HG03175 (cell line): ENCODE results near the gene INSRR.

Experiments
- ATAC-seq: cut with Tn5 transposase; IDR thresholded peaks from one replicate; pipeline ENCODE4 v1.9.1; 2021; ENCODE audit warnings: mild to moderate bottlenecking, moderate library complexity; ENCODE audit not compliant: unreplicated experiment

Gene INSRR

DNA sequence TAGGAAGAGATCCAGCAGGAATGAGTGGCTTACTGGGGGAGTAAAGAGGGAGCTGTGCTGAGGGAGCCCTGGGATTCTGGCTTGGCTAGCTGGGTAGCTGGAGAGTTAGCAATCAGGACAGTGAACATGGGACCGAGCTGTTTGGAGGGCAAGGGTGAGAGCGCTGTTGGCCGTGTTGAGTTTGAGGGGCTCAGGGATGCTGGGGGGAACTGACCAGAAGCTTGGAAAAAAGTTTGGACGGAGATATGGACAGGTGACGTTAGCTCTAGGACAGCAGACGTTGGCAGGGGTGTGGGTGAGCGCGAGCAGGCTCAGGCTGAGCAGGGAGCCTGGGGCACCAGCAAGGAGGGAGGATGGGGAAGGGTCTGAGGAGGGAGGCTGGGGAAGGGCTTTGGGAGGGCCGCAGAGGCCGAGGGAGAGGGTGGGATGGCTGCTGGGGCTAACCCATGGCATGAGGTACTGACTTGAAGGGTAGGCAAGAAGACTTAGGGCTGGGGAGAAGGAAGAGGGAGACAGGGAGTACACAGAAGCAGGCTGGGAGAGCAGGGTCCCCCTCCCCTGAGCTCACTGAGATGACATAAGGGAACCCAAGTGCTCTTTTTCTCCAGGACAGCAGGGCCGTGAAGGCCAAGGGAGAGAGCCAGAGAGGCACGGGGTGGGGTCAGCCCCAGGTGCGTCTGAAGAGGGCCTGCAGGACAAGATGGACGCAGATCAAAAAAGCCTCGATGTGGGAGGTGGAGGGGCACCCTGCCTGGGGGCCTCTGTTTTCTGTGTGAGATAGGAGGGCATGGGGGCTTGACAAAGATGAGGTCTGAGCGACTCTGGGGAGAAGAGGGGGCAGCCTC, 50.5 kb downstream of the INSRR start:
- ATAC-seq: no peak

DNA sequence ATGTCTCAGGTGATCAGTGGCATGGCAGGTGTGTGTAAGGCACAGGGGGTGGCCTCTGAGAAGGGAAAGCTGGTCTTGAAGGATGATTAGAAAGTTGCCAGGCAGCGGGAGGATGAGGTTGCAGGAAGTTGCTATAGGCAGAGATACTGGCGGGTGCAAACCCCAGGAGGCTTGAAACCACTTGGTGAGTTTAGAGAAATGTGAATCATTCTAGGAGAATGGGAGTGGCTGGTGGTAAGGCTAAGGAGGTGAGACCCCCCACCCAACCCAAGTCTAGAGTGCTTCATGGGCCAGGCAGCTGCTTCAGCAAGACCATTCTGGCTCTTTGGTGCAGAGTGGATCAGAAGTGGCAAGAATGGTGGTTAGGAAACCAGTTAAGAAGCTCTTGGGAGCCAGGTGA, 51.3 kb downstream of the INSRR start:
- no peak for ATAC-seq

DNA sequence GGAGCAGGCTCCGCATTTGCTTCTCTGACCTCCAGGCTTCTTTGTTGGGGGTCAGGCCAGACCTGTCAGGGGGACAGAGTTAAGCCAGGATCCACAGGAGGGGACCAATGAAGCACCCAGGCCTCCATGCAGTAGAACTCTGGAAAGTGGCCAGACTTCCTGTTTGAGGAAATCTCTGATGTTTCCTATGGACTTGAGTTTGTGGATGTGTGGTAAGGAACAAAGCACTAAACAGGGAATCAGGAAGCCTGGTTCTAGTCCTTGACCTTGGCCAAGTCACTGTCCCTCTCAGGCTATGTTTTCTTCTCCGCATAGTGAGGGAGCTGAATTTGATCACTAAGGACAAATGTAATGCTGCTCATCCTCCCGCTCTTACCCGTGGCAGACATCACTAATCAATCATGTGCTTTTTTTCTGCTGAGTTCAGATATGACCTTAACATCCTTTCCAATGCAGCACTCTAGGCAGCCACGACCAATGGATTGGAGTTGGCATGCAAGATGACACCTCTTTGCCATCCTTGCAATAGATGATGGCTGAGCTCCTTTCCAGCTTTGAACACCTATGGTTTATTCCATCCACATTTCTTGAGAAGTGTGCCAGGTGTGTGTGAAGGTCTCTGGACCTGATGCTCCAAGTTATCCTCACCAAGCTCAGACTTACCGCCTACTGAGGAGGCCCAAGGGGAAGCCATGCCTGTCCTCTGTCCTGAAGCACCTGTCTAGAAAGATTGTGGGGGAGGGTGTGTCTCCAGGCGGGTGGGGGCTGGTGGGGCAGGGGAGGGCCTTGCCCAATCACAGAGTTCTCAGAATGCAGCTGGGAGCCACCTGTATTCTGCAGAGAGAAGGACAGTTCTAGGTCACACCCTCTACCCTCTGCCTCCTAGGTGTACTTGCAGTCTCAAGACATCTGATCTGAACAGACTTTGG, 52.1 kb downstream of the INSRR start:
- no peak for ATAC-seq

DNA sequence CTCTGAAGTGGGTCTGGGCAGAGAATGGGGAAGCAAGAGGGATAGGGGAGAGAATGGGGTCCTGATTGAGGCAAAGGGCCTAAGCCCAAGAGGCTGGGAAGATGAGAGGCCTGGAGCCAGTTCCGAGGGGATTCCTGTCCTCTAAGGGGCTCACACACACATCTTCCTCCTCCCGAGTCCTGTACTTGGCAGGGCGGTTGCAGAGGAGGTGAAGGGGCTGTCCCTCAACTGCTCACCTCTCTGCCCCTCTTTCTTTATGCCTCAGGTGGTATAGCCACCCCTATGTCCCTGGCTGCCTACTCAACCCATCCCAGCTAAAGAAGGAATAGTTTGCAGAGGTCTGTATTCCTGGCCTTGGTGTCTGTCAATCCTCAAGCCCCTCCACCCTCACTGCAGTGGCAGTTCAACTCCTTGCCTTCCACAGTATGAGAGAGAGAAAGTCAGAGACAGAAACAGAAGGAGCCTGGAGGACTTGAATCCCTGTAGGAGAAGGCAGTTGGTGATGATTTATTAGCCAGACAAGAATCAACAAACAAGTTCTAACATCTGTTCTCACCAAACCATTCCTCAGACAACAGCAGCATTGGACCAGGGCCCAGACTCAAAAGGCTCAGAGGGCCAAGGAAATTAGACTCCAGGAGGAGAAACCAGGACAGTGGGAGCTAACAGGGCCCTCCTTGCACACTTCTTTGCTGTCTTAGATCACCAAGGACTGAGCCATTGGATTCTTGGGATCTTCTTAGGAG, 53.0 kb downstream of the INSRR start:
- ATAC-seq: no peak

DNA sequence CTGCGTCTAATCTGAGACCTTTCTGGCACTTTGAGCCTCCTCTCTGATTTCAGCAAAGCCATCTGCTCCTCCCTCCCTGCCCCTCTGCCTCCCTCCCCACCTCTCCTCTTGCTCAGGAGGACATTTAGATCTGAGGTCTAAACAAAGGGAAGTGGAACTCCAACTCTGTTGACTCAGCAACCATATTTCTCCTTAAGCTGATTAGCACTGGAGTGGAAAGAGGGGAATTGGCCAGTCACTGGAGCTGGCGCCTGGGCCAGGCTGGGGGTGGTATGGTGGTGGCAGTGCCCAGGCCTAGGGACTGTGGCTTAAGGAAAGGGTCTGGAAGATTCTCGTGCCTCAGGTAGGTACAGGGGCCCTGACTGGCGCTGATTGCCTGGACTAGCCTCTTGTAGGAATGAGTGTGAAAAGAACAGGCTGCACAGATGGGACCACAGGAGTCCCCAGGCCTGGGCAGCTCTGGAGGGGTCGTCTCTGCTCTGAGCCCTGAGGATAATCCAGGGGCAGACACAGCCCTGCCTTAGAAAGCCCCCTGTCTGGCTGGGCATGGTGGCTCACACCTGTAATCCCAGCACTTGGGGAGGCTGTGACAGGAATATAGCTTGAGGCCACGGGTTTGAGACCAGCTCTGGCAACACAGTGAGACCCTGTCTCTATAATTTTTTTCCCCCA, 54.2 kb downstream of the INSRR start:
- no peak for ATAC-seq

DNA sequence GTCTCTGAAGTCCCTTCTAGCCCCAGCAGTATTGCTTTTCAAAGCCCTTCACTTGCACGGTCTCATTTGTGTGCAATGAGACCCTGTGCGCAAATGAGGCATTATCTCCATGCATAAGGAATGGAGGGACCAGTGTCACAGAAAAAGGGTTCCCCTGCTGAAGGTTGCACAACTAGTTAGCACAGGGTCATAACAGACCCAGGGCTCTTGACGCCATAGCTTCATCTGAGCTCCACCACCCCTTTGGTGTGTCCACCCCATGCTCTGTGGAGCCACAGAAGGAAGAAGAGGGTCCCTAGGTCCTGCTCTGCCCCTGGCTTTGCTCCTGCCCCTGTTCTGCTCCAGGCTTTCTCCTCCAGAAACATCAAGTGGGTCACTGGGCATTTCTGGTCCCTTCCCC, 54.9 kb downstream of the INSRR start:
- ATAC-seq: no peak

DNA sequence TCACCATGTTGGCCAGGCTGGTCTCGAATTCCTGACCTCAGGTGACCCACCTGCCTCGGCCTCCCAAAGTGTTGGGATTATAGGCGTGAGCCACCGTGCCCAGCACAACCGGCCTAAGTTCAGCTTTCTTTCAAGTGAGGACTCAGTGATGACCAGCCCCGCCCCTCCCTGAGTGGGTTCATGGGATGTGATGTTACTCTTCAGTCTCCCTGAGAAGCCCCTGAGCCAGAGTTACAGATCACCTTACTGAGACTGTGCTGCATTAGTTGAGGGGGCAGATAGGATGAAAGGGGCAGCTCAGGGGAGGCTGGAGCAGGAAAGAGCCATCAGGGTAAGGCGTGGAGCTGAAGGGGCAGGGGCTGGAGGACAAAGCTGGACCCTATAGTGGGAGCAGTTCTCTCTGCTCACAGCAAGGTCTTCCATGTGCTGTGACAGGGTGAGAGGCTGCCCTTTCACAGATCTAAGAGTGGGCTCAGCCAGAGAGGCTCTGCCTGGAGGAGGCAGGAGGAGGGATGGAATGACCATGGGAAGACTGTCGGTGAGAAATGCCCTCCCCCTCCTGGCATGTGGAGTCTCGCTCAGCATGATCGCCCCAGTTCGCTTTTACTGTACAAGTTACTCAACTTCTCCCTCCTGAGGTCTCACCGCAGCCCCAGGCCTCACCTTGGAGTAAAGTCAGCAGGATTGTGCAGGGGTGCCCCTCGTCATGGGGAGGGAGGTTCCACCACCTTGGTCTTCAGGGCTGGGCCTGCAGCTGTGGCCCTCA, 55.6 kb downstream of the INSRR start:
- no peak for ATAC-seq

DNA sequence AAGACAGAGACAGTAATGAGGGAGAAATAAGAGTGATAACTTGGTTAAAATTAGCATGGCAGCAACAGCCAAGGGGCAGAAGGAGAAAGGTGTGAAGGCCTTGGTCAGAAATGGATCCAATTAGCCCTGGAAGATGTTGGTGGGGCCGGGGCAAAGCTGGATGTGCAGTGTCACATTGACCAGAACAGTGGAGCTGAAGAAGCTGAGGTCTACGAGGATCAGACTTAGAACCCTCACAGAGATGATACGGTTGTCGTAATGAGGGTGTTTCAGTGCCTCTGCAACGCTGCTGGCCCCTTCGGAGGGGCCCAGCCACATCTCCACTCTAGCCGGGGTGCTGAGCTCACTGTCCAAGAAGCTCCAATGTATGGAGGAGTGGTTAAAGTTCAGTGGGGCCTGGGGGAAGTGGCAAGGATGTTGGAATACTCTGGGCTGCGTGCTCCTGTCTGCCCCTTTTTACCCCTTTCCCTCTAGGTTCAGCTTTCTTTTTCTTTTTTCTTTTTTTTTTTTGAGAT, 56.4 kb downstream of the INSRR start:
- no peak for ATAC-seq

DNA sequence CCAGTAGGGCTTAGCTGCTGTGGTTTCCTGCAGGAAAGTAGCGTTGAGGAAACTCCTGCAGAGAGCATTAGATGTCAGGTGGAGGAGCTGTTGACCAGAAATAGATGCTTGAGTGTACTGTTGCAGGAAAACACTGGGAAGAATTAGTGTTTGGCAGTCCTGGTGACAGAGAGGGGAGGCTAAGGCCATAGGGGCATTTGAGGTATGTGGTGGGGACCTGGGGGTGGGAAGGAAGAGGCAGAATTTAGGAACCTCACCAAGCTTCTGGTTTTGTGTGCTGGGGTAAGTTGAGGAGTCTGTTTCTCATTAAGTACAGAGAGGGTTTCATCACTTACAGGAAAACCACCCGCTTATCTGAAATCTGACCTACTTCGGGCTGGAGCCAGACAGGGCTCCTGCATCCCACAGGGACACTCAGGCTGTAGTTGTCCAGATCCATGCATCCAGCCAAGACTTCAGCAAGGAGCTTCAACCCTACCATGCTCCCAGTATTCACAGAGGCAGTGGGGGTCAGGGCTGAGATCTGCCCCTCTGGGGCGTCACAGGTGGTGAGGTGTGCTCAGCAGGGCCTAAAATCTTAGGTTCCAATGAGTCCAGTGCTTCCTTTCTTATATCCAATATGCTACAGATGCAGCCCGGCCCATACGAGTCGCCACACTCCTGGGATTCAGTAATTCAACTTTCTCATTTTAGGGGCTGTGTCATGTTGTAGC, 57.4 kb downstream of the INSRR start:
- no peak for ATAC-seq

DNA sequence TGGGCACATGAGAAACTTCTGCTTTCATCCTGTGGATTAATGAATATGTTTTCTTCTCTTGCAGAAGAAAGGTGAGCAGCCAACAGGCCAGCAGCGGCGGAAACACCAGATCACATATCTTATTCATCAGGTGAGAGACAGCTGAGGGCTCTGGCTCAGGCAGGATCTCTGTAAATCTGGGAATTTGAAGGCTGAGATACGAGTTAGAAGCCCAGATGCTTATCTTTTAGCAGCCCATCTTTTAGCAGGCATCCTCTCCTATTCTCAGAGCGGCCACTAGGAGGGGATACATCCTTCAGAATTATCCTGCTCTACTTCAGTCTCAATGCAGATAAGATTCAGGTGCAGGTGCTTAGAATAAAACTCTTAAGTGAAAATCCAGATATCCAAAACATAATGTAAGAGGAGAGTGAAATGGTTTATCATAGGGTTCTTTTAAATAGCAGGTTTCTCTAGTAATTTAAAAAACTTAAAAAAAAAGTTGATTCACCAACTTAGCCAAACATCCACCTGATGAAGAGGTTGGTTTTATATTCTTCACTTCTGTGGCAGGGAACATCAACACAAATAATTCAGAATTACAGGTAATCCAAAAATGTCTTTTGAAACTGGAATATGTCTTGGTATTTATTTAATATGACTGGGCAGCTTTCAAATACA, 61.6 kb downstream of the INSRR start:
- no peak for ATAC-seq

DNA sequence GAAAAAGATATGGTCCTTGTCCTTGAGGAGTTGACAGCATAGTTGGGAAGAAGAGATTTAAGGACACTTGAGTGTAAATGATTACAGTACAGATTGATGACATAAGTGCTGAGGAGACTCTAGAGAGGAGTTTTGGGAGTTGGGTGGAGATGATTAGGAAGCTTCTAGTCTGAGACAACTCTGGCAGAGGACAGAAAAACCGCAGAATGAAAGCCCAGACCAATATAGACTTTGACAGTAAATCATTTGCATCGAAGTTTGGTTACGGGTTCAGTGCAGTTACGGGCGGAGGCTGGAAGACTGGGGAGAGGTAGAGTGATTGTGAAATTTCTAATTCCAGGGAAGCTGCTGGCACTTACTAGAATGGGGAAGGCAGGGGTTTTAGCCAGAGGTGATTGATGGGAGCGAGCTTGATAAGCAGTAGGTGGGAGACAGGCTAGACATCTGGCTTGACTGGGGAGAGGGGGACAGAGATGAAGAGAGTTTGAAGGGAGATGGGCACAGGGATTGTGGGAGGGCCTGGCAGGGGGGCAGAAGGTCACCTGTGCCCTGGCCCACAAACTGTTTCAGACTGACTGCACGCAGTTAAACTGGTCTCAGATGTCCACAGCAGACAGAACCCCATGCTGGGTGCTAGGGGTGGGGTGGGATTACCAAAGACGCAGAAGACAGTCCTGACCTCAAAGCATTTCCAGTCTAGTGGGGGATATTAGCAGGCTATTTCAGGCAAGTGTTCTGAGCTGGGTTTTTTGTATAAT, 62.4 kb downstream of the INSRR start:
- no peak for ATAC-seq

DNA sequence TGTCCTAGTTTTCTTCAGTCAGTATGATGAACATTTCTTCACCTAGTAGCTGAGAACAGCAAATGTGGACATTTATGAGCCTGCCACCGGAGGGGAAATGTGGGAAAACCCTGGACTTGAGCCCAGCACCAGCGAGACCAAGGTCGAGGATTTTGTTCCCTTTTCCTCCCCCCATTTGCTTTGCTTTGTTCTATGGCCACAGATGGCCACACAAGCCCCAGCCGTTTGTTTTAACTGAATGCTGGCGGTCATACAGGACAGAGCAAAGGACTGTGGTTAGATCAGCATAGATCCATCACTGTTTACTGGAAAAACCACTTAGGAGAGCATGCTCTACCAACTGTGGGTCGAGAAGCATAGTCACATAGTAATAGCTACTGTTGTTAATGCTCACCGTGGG, 63.1 kb downstream of the INSRR start:
- ATAC-seq: no peak

DNA sequence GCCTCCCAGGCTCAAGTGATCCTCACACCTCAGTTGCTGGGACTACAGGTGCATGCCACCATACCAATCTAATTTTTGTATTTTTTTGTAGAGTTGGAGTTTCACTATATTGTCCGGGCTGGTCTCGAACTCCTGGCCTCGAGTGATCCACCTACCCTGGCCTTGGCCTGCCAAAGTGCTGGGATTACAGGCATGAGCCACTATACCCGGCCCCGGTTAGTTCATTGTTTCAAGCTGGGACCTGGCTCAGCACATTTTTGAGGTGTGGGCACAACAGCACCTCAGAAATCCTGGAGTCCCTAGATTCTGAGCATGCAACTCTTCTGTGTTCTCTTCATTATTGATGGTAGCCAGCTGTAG, 63.6 kb downstream of the INSRR start:
- no peak for ATAC-seq

DNA sequence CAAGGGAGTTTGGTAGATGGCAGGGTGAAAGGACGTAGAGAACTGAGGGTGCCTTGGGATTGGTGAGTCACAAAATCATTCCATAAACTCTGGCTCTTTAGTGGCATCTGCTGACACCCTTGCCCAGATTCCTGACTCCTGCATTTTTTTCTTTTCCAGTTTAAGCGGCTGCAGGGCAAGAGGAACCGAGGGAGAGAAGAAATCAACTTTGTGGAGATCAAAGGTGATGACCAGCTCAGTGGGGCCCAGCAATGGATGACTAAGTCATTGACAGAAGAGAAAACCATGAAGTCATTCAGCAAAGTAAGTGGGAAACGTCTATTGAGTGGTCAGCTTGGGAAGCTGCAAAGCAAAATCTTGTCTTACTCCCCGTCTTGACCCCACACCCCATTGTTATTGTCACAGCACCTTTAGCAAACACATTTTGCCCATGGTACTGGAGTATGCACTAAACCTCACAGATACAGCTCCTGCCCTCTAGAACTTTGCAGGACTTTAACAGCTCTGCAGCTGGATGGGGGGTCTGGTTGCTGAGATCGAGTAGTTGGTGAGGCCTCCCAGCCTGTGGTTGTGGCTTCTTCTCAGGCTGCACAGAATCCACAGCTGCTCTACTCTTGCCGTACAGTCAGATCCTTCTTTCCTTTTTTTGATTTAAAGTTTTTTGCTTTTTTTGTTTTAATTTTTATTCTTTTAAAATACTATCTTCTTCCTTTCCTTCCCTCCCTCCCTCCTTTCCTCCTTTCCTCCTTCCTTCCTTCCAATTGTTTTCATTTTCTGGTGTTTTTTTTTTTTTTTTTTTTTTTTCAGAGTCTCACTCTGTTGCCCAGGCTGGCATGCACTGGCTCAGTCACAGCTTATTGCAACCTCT, 64.2 kb downstream of the INSRR start:
- no peak for ATAC-seq
